Neural progenitor cell (in vitro differentiated cells): ENCODE data around the gene NSUN6. TPM values are rescaled to one million over a fixed set of nuclear protein-coding genes. Genes with fewer than 3 reads are reported as not detected.

ENCODE experiments used
- DNase-seq: peaks from one replicate; pipeline ENCODE4 v3.0.0-alpha.2; 2016; ENCODE audit warnings: low spot score
- H2AFZ ChIP-seq: fragments of 200-600 bp; sonication (generic); replicated peaks from 2 replicates; pipeline ENCODE4 v1.6.1; 2016; ENCODE audit warnings: antibody characterized with exemption
- H3F3A ChIP-seq: fragments of 200-600 bp; sonication (generic); 2 replicates; pipeline ENCODE4 v1.6.1; 2016; ENCODE audit warnings: antibody characterized with exemption, low read depth
- H3K27ac ChIP-seq: fragments of 200-600 bp; sonication (generic); 2 replicates; pipeline ENCODE4 v1.5.1; 2016; ENCODE audit warnings: mild to moderate bottlenecking
- H3K27me3 ChIP-seq: fragments of 200-600 bp; sonication (generic); 2 replicates; pipeline ENCODE4 v1.6.1; 2016; ENCODE audit warnings: mild to moderate bottlenecking, moderate library complexity
- H3K36me3 ChIP-seq: fragments of 200-600 bp; sonication (generic); 2 replicates; pipeline ENCODE4 v1.5.1; 2016
- H3K4me1 ChIP-seq: fragments of 200-600 bp; sonication (generic); 2 replicates; pipeline ENCODE4 v1.6.1; 2016; ENCODE audit warnings: mixed run types
- H3K4me2 ChIP-seq: fragments of 200-600 bp; sonication (generic); 2 replicates; pipeline ENCODE4 v1.6.1; 2016
- H3K4me3 ChIP-seq: fragments of 200-600 bp; sonication (generic); 2 replicates; pipeline ENCODE4 v1.5.1; 2016
- H3K79me2 ChIP-seq: fragments of 200-600 bp; sonication (generic); 2 replicates; pipeline ENCODE4 v1.6.1; 2016; ENCODE audit warnings: low read depth
- H3K9ac ChIP-seq: fragments of 200-600 bp; sonication (generic); 2 replicates; pipeline ENCODE4 v1.6.1; 2016
- H3K9me3 ChIP-seq: fragments of 200-600 bp; sonication (generic); 2 replicates; pipeline ENCODE4 v1.5.1; 2016; ENCODE audit warnings: low read depth
- H4K20me1 ChIP-seq: fragments of 200-600 bp; sonication (generic); 2 replicates; pipeline ENCODE4 v1.6.1; 2016; ENCODE audit warnings: low read depth
- H3K27ac Mint-ChIP-seq: 3 replicates; pipeline ENCODE4 v1.8.0; 2021; ENCODE audit warnings: mixed read lengths
- H3K27me3 Mint-ChIP-seq: 2 replicates; pipeline ENCODE4 v1.8.0; 2022; ENCODE audit warnings: low read depth, mild to moderate bottlenecking, inconsistent platforms, moderate library complexity, mixed read lengths; ENCODE audit not compliant: insufficient read depth
- H3K36me3 Mint-ChIP-seq: 3 replicates; pipeline ENCODE4 v1.8.0; 2021; ENCODE audit warnings: mixed read lengths
- H3K4me1 Mint-ChIP-seq: 3 replicates; pipeline ENCODE4 v1.8.0; 2021; ENCODE audit warnings: mixed read lengths
- H3K4me3 Mint-ChIP-seq: 3 replicates; pipeline ENCODE4 v1.8.0; 2021; ENCODE audit warnings: mild to moderate bottlenecking, moderate library complexity, mixed read lengths
- H3K9me3 Mint-ChIP-seq: 3 replicates; pipeline ENCODE4 v1.8.0; 2020; ENCODE audit warnings: mixed read lengths
- CTCF ChIP-seq: fragments of 200-600 bp; sonication (generic); IDR thresholded peaks from 2 replicates; pipeline ENCODE4 v1.5.1; 2017; ENCODE audit warnings: antibody characterized with exemption, mild to moderate bottlenecking
- EZH2 ChIP-seq: fragments of 200-600 bp; sonication (generic); IDR thresholded peaks from 2 replicates; pipeline ENCODE4 v1.6.1; 2017; ENCODE audit warnings: antibody characterized with exemption, mild to moderate bottlenecking, moderate library complexity
- EZH2phosphoT487 ChIP-seq: fragments of 200-600 bp; sonication (generic); IDR thresholded peaks from 2 replicates; pipeline ENCODE4 v1.6.1; 2017; ENCODE audit warnings: antibody characterized with exemption
- total RNA-seq: library from RNA; depleted of rRNA; stranded (reverse); fragments of >200 nt; gene quantifications from 2 replicates; pipeline ENCODE4 v1.2.3, GENCODE V29; 2015; ENCODE audit warnings: low replicate concordance

The NSUN6 gene
- total RNA-seq, 1 donor from 2014 or later, result 21.9 TPM

GRCh38 chr10:18514537-18514936, 136.8 kb downstream of the NSUN6 start:
- Histone ChIP-seq H3K79me2 (no peaks in the 10 kb centered on the region), H3K27ac (no peak overlapping the region), H3K4me3 (no peak overlapping the region), H2AFZ (no peak overlapping the region), H3K9ac (no peak overlapping the region), H3K4me1 (no peaks in the 10 kb centered on the region), H3F3A (no peaks in the 10 kb centered on the region), H3K27me3 (no peaks in the 10 kb centered on the region), H3K9me3 (no peaks in the 10 kb centered on the region), H4K20me1 (no peaks in the 10 kb centered on the region), H3K4me2 (no peak overlapping the region), H3K36me3 (no peaks in the 10 kb centered on the region)
- Mint-ChIP-seq H3K4me3 (no peak overlapping the region), H3K9me3 (no peaks in the 10 kb centered on the region), H3K27me3 (no peaks in the 10 kb centered on the region), H3K27ac (no peak overlapping the region), H3K36me3 (no peaks in the 10 kb centered on the region), H3K4me1 (no peaks in the 10 kb centered on the region)
- DNase-seq, result no peak
- TF ChIP-seq EZH2, result no peak

- DNase-seq, result no peak
- Histone ChIP-seq H3K9me3 (no peaks in the 10 kb centered on the region), H3K4me3 (no peak overlapping the region), H3K4me1 (no peaks in the 10 kb centered on the region), H3K9ac (no peak overlapping the region), H3K4me2 (no peak overlapping the region), H3K79me2 (no peaks in the 10 kb centered on the region), H3K27me3 (no peaks in the 10 kb centered on the region), H3K27ac (no peak overlapping the region), H3F3A (no peaks in the 10 kb centered on the region), H4K20me1 (no peaks in the 10 kb centered on the region), H2AFZ (no peak overlapping the region), H3K36me3 (no peaks in the 10 kb centered on the region)
- TF ChIP-seq EZH2phosphoT487 (no peak), EZH2 (no peak), CTCF (no peak)
- no peaks in the 10 kb centered on the region for H3K36me3 Mint-ChIP-seq
- no peak overlapping the region for H3K27ac Mint-ChIP-seq
- no peaks in the 10 kb centered on the region for H3K4me1 Mint-ChIP-seq
- H3K9me3 Mint-ChIP-seq, result no peaks in the 10 kb centered on the region
- H3K4me3 Mint-ChIP-seq, result no peak overlapping the region
- no peaks in the 10 kb centered on the region for H3K27me3 Mint-ChIP-seq
These were observed 142.8 kb downstream of the NSUN6 start for GRCh38 chr10:18508587-18508986.

- no peak overlapping the region for H3K27ac Mint-ChIP-seq
- H3K4me1 Mint-ChIP-seq, result peaks cover 3% of the 10 kb centered on the region
- Histone ChIP-seq H2AFZ (no peak overlapping the region), H3K4me3 (no peak overlapping the region), H3K27ac (no peak overlapping the region), H3K9me3 (no peaks in the 10 kb centered on the region), H3K9ac (no peak overlapping the region), H3F3A (no peaks in the 10 kb centered on the region), H3K4me1 (no peaks in the 10 kb centered on the region), H3K4me2 (no peak overlapping the region), H4K20me1 (no peaks in the 10 kb centered on the region), H3K27me3 (no peaks in the 10 kb centered on the region), H3K36me3 (no peaks in the 10 kb centered on the region), H3K79me2 (no peaks in the 10 kb centered on the region)
- no peak for TF ChIP-seq EZH2
- TF ChIP-seq EZH2phosphoT487, result no peak
- TF ChIP-seq CTCF, result no peak
- DNase-seq, result no peak
- no peaks in the 10 kb centered on the region for H3K9me3 Mint-ChIP-seq
- no peaks in the 10 kb centered on the region for H3K36me3 Mint-ChIP-seq
- no peak overlapping the region for H3K4me3 Mint-ChIP-seq
- H3K27me3 Mint-ChIP-seq, result no peaks in the 10 kb centered on the region
These were observed 145.8 kb downstream of the NSUN6 start for GRCh38 chr10:18505456-18506118.

- Mint-ChIP-seq H3K27ac (no peak overlapping the region), H3K9me3 (no peaks in the 10 kb centered on the region), H3K36me3 (no peaks in the 10 kb centered on the region), H3K4me3 (no peak overlapping the region), H3K4me1 (peaks cover 3% of the 10 kb centered on the region), H3K27me3 (no peaks in the 10 kb centered on the region)
- H3K4me1 ChIP-seq, result no peaks in the 10 kb centered on the region
- H3K27me3 ChIP-seq, result no peaks in the 10 kb centered on the region
- no peaks in the 10 kb centered on the region for H3K9me3 ChIP-seq
- H3K36me3 ChIP-seq, result no peaks in the 10 kb centered on the region
- H3K4me2 ChIP-seq, result no peak overlapping the region
- H3K4me3 ChIP-seq, result no peak overlapping the region
- H3K27ac ChIP-seq, result no peak overlapping the region
- no peaks in the 10 kb centered on the region for H3F3A ChIP-seq
- no peaks in the 10 kb centered on the region for H3K79me2 ChIP-seq
- TF ChIP-seq CTCF (no peak), EZH2 (no peak), EZH2phosphoT487 (no peak)
- H4K20me1 ChIP-seq, result no peaks in the 10 kb centered on the region
- H2AFZ ChIP-seq, result no peak overlapping the region
- no peak for DNase-seq
- H3K9ac ChIP-seq, result no peak overlapping the region
These were observed 147.2 kb downstream of the NSUN6 start for GRCh38 chr10:18504161-18504560.
